ENCODE results near the gene PPP1R14B.

- TF ChIP-seq CTCF (IDR thresholded peaks at IDR 0.05; ENCODE audit: insufficient read depth, low read length): no peak
- peak; percentile 21; the same call in 1 of the 2 replicates for TF ChIP-seq POLR2AphosphoS5 (IDR thresholded peaks at IDR 0.05; ENCODE audit: low read depth)
These were observed 37.6 kb upstream of the PPP1R14B start, which contains the start of gene BAD for GRCh38 chr11:64284048-64284961.
